Nephron (organoid): ENCODE measurements around the gene PGGT1B.

Experiments used
- H3K27ac Mint-ChIP-seq, 3 experiments: 2 replicates each; pipeline ENCODE4 v1.8.0; 2020; ENCODE audit warnings: mixed read lengths in 3 of 3, mild to moderate bottlenecking in 2 of 3, moderate library complexity in 1 of 3
- H3K27me3 Mint-ChIP-seq: 2 replicates; pipeline ENCODE4 v1.8.0; 2021; ENCODE audit warnings: low read depth, mild to moderate bottlenecking, moderate library complexity, mixed read lengths
- H3K36me3 Mint-ChIP-seq: 2 replicates; pipeline ENCODE4 v1.8.0; 2020; ENCODE audit warnings: low read depth, mixed read lengths
- H3K4me1 Mint-ChIP-seq: 2 replicates; pipeline ENCODE4 v1.8.0; 2020; ENCODE audit warnings: mixed read lengths
- H3K4me3 Mint-ChIP-seq, 3 experiments: 2 replicates each; pipeline ENCODE4 v1.8.0; 2020; ENCODE audit warnings: mild to moderate bottlenecking in 3 of 3, mixed read lengths in 3 of 3, moderate library complexity in 2 of 3
- H3K9me3 Mint-ChIP-seq: 2 replicates; pipeline ENCODE4 v1.8.0; 2020; ENCODE audit warnings: mixed read lengths
- CTCF ChIP-seq, 3 experiments: fragments of 200-600 bp; sonication (generic); IDR thresholded peaks; one replicate each; pipeline ENCODE4 v1.5.0; 2021; ENCODE audit warnings: antibody characterized with exemption in 3 of 3; ENCODE audit not compliant: unreplicated experiment in 3 of 3

Gene PGGT1B

GRCh38 chr5:115262321-115263077 is at the start of gene PGGT1B:
PGGT1B (minus strand) TSS chr5:115262877; CDS start chr5:115262851, 26 bp downstream.
- Mint-ChIP-seq H3K27ac (peak within 1 kb of the TSS; percentile 85 to 94 (median 94)), H3K27me3 (no peaks in the 10 kb centered on the region), H3K4me3 (peak within 1 kb of the TSS; percentile 89 to 96 (median 92)), H3K4me1 (peaks cover 19% of the 10 kb centered on the region), H3K9me3 (no peaks in the 10 kb centered on the region), H3K36me3 (peaks cover 9% of the 10 kb centered on the region)
- no peak for TF ChIP-seq CTCF (IDR thresholded peaks at IDR 0.05; ENCODE audit: unreplicated experiment in 3 of 3)

- peak; percentile 52 to 86 (median 57) for TF ChIP-seq CTCF (IDR thresholded peaks at IDR 0.05; ENCODE audit: unreplicated experiment in 3 of 3)
- H3K9me3 Mint-ChIP-seq = no peaks in the 10 kb centered on the region
Measured at GRCh38 chr5:115309751-115310370, 47.2 kb upstream of the PGGT1B start.

DNA sequence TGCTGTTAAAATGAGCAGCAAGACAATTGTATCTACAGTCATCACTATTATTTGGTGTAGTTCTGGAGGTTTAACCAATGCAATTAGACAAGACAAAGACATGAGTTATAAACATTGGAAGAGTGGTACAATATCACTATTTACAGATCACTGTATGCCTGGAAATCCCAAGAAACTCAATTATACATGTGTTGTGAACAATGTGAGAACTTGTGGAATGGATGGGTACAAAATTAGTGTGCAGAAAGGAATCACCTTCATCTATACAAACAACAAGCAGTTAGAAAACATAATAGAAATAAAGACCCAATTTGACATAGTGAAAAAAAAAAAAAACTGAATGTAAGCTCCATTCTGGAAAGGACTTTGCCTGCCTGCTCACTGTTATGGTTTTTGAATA is 46.1 kb upstream of the PGGT1B start:
- no peaks in the 10 kb centered on the region for H3K9me3 Mint-ChIP-seq
- H3K4me1 Mint-ChIP-seq = no peaks in the 10 kb centered on the region
- H3K36me3 Mint-ChIP-seq = no peaks in the 10 kb centered on the region
- no peak overlapping the region for H3K27ac Mint-ChIP-seq
- no peaks in the 10 kb centered on the region for H3K27me3 Mint-ChIP-seq
- H3K4me3 Mint-ChIP-seq = no peak overlapping the region
- TF ChIP-seq CTCF (IDR thresholded peaks at IDR 0.05; ENCODE audit: unreplicated experiment in 3 of 3) = no peak

More at GRCh38 chr5:115309751-115310370, 47.2 kb upstream of the PGGT1B start:
- H3K4me3 Mint-ChIP-seq = no peak overlapping the region
- no peak overlapping the region for H3K27ac Mint-ChIP-seq
- no peaks in the 10 kb centered on the region for H3K4me1 Mint-ChIP-seq
- no peaks in the 10 kb centered on the region for H3K36me3 Mint-ChIP-seq
- no peaks in the 10 kb centered on the region for H3K27me3 Mint-ChIP-seq

DNA sequence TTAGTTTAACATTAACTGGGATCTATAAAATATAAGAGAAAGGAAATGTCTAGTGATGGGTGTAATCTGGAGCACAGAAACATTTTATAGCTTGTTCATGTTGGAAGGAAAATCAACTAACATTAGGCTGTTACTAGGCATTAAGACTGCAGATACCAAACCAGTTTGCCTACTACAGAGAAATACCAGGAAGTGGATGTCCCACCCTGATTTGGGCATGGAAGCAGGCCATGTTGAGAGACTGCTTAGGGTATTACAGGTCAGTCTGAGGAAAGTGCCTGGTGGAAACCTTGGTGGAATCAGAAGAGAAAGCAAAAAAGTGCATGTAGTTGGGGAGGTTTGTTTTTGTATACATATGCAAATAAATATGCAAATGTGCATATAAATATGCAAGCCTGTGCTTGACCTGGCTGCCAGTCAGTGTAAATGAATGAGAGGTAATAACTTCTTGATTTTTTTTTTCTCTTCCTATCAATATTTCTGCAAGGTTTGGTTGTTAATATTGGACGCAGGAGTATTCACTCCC is 43.4 kb upstream of the PGGT1B start:
- H3K4me1 Mint-ChIP-seq = no peaks in the 10 kb centered on the region
- H3K27ac Mint-ChIP-seq = no peak overlapping the region
- TF ChIP-seq CTCF (IDR thresholded peaks at IDR 0.05; ENCODE audit: unreplicated experiment in 3 of 3) = no peak
- H3K4me3 Mint-ChIP-seq = no peak overlapping the region
- no peaks in the 10 kb centered on the region for H3K9me3 Mint-ChIP-seq
- no peaks in the 10 kb centered on the region for H3K36me3 Mint-ChIP-seq
- no peaks in the 10 kb centered on the region for H3K27me3 Mint-ChIP-seq

DNA sequence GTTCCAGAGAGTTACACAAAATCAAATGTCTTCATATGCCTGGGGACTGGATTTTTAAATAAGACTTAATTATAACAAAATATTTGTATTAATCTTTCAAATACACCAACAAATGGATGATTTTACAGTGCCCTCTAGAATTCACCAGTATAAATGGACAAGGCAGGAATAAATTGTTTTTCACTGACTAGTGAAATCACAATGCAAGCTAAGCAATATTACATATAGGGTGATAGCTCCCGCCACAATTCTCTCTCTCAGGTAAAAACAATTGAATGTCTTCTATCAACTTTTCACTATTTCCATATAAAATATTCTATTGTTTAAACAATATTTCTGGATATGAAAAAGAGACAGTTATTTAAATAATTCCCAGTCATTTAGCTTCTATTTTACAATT is 41.8 kb upstream of the PGGT1B start:
- Mint-ChIP-seq H3K36me3 (no peaks in the 10 kb centered on the region), H3K9me3 (no peaks in the 10 kb centered on the region), H3K4me1 (no peaks in the 10 kb centered on the region), H3K27ac (no peak overlapping the region), H3K4me3 (no peak overlapping the region), H3K27me3 (no peaks in the 10 kb centered on the region)
- no peak for TF ChIP-seq CTCF (IDR thresholded peaks at IDR 0.05; ENCODE audit: unreplicated experiment in 3 of 3)
